ENCODE measurements around the gene BRWD1.

DNA sequence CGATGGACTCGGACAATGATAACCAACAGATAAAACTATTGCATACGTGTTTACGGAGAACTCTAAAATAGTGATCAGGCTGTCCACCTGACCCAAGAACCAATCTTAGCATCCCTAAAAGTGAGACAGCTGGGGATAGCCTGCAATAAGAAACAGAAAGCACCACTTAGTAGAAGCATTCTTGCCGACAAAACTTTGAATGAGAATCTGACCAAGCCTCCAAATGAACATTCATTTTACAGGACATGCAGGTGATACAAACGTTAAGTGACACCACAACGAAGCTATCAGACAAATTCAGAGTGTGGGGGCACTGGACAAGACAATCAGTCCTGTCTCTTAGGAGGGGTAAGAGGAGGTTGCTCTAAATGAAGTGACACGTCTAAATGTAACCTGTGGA, 131.4 kb downstream of the BRWD1 start:
- TF ChIP-seq FOXK2 (IDR thresholded peaks at IDR 0.05): no peak
- TF ChIP-seq EED (CRISPR knock-in tag; IDR thresholded peaks at IDR 0.05): no peak
- no peak for TF ChIP-seq EZH2 (conservative IDR thresholded peaks at IDR 0.05; ENCODE audit: low read depth, low read length)
- TF ChIP-seq ELF1 (CRISPR knock-in tag; IDR thresholded peaks at IDR 0.05): no peak
